IMR-90 (cell line): Measurements from ENCODE around the gene TMEM231. TPM values are rescaled to one million over a fixed set of nuclear protein-coding genes. Genes with fewer than 3 reads are reported as not detected.

Experiments used
- ATAC-seq: fragments of 200-7000 bp; cut with Tn5 transposase; 2 replicates; pipeline ENCODE4 v1.9.1; 2020; ENCODE audit warnings: low read depth, mild to moderate bottlenecking, moderate library complexity
- BruUV-seq: library from RNA; stranded (reverse); fragments of 400-500 nt; replicated peaks from 2 replicates; lab custom pipeline; 2021; lab: Mats Ljungman, UMichigan
- CTCF ChIA-PET: fragments of 300-600 bp; formaldehyde crosslinking; extraction: SDS; loops from one replicate; lab custom pipeline; 2021; ENCODE audit warnings: antibody characterized with exemption; lab: Yijun Ruan, JAX
- POLR2A ChIA-PET: fragments of 300-600 bp; sonication (Branson Sonifier 250); formaldehyde crosslinking; loops from one replicate; lab custom pipeline; 2022; ENCODE audit warnings: antibody characterized with exemption; ENCODE audit not compliant: unreplicated experiment; lab: Charles Lee
- DNase-seq: peaks from one replicate; pipeline ENCODE4 v3.0.0; 2013
- H2AFZ ChIP-seq: replicated peaks from 2 replicates; pipeline ENCODE3; 2013; ENCODE audit warnings: low read length, mild to moderate bottlenecking; ENCODE audit not compliant: poor library complexity
- H2AK5ac ChIP-seq: 2 replicates; pipeline ENCODE4 v1.6.1; 2013; ENCODE audit warnings: low read depth, low read length, inconsistent platforms
- H2AK9ac ChIP-seq: replicated peaks from 2 replicates; pipeline ENCODE3; 2013; ENCODE audit warnings: mild to moderate bottlenecking, low read depth, low read length, moderate library complexity; ENCODE audit not compliant: poor library complexity
- H2BK120ac ChIP-seq: 2 replicates; pipeline ENCODE4 v1.6.1; 2013; ENCODE audit warnings: low read depth, low read length, inconsistent platforms
- H2BK15ac ChIP-seq: 3 replicates; pipeline ENCODE4 v1.6.1; 2013; ENCODE audit warnings: low read depth, low read length, inconsistent platforms
- H2BK20ac ChIP-seq: 2 replicates; pipeline ENCODE4 v1.6.1; 2013; ENCODE audit warnings: low read depth, mild to moderate bottlenecking, inconsistent platforms, low read length, moderate library complexity
- H2BK5ac ChIP-seq: 2 replicates; pipeline ENCODE4 v1.6.1; 2013; ENCODE audit warnings: mild to moderate bottlenecking, low read depth, low read length, inconsistent platforms; ENCODE audit not compliant: poor library complexity, severe bottlenecking
- H3K14ac ChIP-seq: replicated peaks from 2 replicates; pipeline ENCODE4 v1.6.1; 2013; ENCODE audit warnings: low read depth, low read length, inconsistent platforms
- H3K18ac ChIP-seq: 2 replicates; pipeline ENCODE4 v1.6.1; 2013; ENCODE audit warnings: low read depth, low read length, control low read depth
- H3K23ac ChIP-seq: 2 replicates; pipeline ENCODE4 v1.6.1; 2013; ENCODE audit warnings: low read depth, low read length, inconsistent platforms
- H3K27ac ChIP-seq: 2 replicates; pipeline ENCODE4 v1.5.1; 2013; ENCODE audit warnings: mild to moderate bottlenecking, control low read depth, low read length; ENCODE audit not compliant: insufficient read depth
- H3K27me3 ChIP-seq: 2 replicates; pipeline ENCODE4 v1.6.1; 2013; ENCODE audit warnings: low read length; ENCODE audit not compliant: control insufficient read depth, insufficient read depth
- H3K36me3 ChIP-seq: 2 replicates; pipeline ENCODE4 v1.6.1; 2013; ENCODE audit warnings: low read length, mixed read lengths; ENCODE audit not compliant: control insufficient read depth, insufficient read depth
- H3K4ac ChIP-seq: 2 replicates; pipeline ENCODE4 v1.6.1; 2013; ENCODE audit warnings: low read depth, low read length, inconsistent platforms
- H3K4me1 ChIP-seq: 2 replicates; pipeline ENCODE4 v1.6.1; 2013; ENCODE audit warnings: low read length, mixed read lengths; ENCODE audit not compliant: control insufficient read depth, insufficient read depth
- H3K4me2 ChIP-seq: 2 replicates; pipeline ENCODE4 v1.6.1; 2013; ENCODE audit warnings: low read depth, mild to moderate bottlenecking, control low read depth, low read length, moderate library complexity
- H3K4me3 ChIP-seq: 2 replicates; pipeline ENCODE4 v1.5.1; 2013; ENCODE audit warnings: low read depth, mild to moderate bottlenecking, control low read depth, low read length, moderate library complexity; ENCODE audit not compliant: insufficient read depth
- H3K56ac ChIP-seq: 2 replicates; pipeline ENCODE4 v1.6.1; 2013; ENCODE audit warnings: low read length, inconsistent platforms; ENCODE audit not compliant: insufficient read depth; ENCODE audit errors: extremely low read depth
- H3K79me1 ChIP-seq, 2 experiments: 2 replicates each; pipeline ENCODE4 v1.6.1; 2013; ENCODE audit warnings: low read length in 2 of 2, inconsistent platforms in 1 of 2, low read depth in 1 of 2
- H3K9ac ChIP-seq: 2 replicates; pipeline ENCODE4 v1.6.1; 2013; ENCODE audit warnings: low read depth, low read length, control low read depth
- H3K9me1 ChIP-seq: 2 replicates; pipeline ENCODE4 v1.6.1; 2013; ENCODE audit warnings: low read length, inconsistent platforms; ENCODE audit not compliant: insufficient read depth
- H3K9me3 ChIP-seq: 2 replicates; pipeline ENCODE4 v1.6.1; 2013; ENCODE audit warnings: low read length; ENCODE audit not compliant: control insufficient read depth, insufficient read depth
- H4K20me1 ChIP-seq: 2 replicates; pipeline ENCODE4 v1.6.1; 2013; ENCODE audit warnings: low read length, inconsistent platforms; ENCODE audit not compliant: insufficient read depth
- H4K5ac ChIP-seq: 2 replicates; pipeline ENCODE4 v1.6.1; 2013; ENCODE audit warnings: mild to moderate bottlenecking, low read depth, low read length, control low read depth
- H4K8ac ChIP-seq, 2 experiments: 2 replicates each; pipeline ENCODE4 v1.6.1; 2013; ENCODE audit warnings: low read depth in 2 of 2, low read length in 2 of 2, control low read depth in 1 of 2, inconsistent platforms in 1 of 2
- H4K91ac ChIP-seq: 2 replicates; pipeline ENCODE4 v1.6.1; 2013; ENCODE audit warnings: low read depth, low read length, inconsistent platforms; ENCODE audit not compliant: insufficient read depth
- BHLHE40 ChIP-seq: fragments of 150-350 bp; IDR thresholded peaks from 2 replicates; pipeline ENCODE4 v1.6.1; 2016; ENCODE audit warnings: mild to moderate bottlenecking, low read depth, low read length
- CEBPB ChIP-seq: IDR thresholded peaks from 2 replicates; pipeline ENCODE4 v1.6.1; 2012; ENCODE audit warnings: low read depth, low read length, improper control_type of control experiment
- CHD1 ChIP-seq: IDR thresholded peaks from 2 replicates; pipeline ENCODE4 v1.6.1; 2012; ENCODE audit warnings: low read depth, low read length, improper control_type of control experiment
- FOS ChIP-seq: fragments of 150-350 bp; IDR thresholded peaks from 2 replicates; pipeline ENCODE4 v1.6.1; 2016; ENCODE audit warnings: low read depth, low read length
- MAFK ChIP-seq: IDR thresholded peaks from 2 replicates; pipeline ENCODE4 v1.6.1; 2012; ENCODE audit warnings: low read depth, low read length, improper control_type of control experiment
- MAZ ChIP-seq: IDR thresholded peaks from 2 replicates; pipeline ENCODE4 v1.6.1; 2012; ENCODE audit warnings: low read depth, mild to moderate bottlenecking, low read length, improper control_type of control experiment, moderate library complexity, borderline replicate concordance
- MXI1 ChIP-seq: IDR thresholded peaks from 2 replicates; pipeline ENCODE4 v1.6.1; 2012; ENCODE audit warnings: low read depth, mild to moderate bottlenecking, low read length, moderate library complexity, borderline replicate concordance
- NFE2L2 ChIP-seq: fragments of 150-350 bp; IDR thresholded peaks from 2 replicates; pipeline ENCODE4 v1.6.1; 2016; ENCODE audit warnings: low read depth, mild to moderate bottlenecking, low read length
- POLR2A ChIP-seq: IDR thresholded peaks from 2 replicates; pipeline ENCODE4 v1.6.1; 2012; ENCODE audit warnings: mild to moderate bottlenecking, low read depth, low read length
- RAD21 ChIP-seq: IDR thresholded peaks from 2 replicates; pipeline ENCODE4 v1.6.1; 2012; ENCODE audit warnings: low read length, improper control_type of control experiment
- RCOR1 ChIP-seq: IDR thresholded peaks from 2 replicates; pipeline ENCODE4 v1.6.1; 2012; ENCODE audit warnings: mild to moderate bottlenecking, low read length, improper control_type of control experiment; ENCODE audit not compliant: insufficient replicate concordance
- RFX5 ChIP-seq: IDR thresholded peaks from 2 replicates; pipeline ENCODE4 v1.8.0; 2012; ENCODE audit warnings: low read depth, mild to moderate bottlenecking, low read length, moderate library complexity
- SMC3 ChIP-seq: fragments of 150-350 bp; IDR thresholded peaks from 2 replicates; pipeline ENCODE4 v1.6.1; 2016; ENCODE audit warnings: low read depth, mild to moderate bottlenecking, antibody characterized with exemption, low read length, moderate library complexity
- WGBS, 2 experiments: methylation state at CpG; one replicate each; pipeline versions ENCODE4 v1.1.5 to v1.1.7; 2013; ENCODE audit warnings: missing lambda C conversion rate in 2 of 2; ENCODE audit not compliant: insufficient read length in 1 of 2; ENCODE audit errors: extremely low coverage in 2 of 2; 5-methylcytosine and 5-hydroxymethylcytosine counted together
- dilution Hi-C: fragments of 300-500 bp; cut with HindIII; formaldehyde crosslinking; loops from one replicate; pipeline ENCODE4 v1.14.3; 2018; ENCODE audit warnings: low sequenced_read_pairs; ENCODE audit not compliant: unreplicated experiment
- in situ Hi-C: fragments of 300-500 bp; cut with MboI; formaldehyde crosslinking; loops from 3 replicates; pipeline ENCODE4 v1.14.3; 2019; ENCODE audit warnings: low sequenced_read_pairs, inconsistent platforms, mixed read lengths
- intact Hi-C: fragments of 100-400 bp; cut with micrococcal nuclease; formaldehyde crosslinking; loops from 2 replicates; pipeline ENCODE4 v1.10.0; 2022
- polyA plus RNA-seq, 3 experiments: library from polyadenylated mRNA; depleted of rRNA; stranded (reverse); fragments of >200 nt; gene quantifications; 2 replicates each; pipeline ENCODE4 v1.2.3, GENCODE V29; 2012; ENCODE audit warnings: low replicate concordance in 1 of 3
- total RNA-seq: library from RNA; depleted of rRNA; stranded (reverse); fragments of >200 nt; gene quantifications from 2 replicates; pipeline ENCODE4 v1.2.3, GENCODE V29; 2012
- TF ChIP-seq, protein P1 (sequence below): conservative IDR thresholded peaks from 2 replicates; pipeline ENCODE4 v1.5.1; 2012; ENCODE audit warnings: mild to moderate bottlenecking, low read depth, low read length, improper control_type of control experiment
- TF ChIP-seq, protein P2 (sequence below): fragments of 150-350 bp; IDR thresholded peaks from 2 replicates; pipeline ENCODE4 v1.6.1; 2016; ENCODE audit warnings: low read depth, mild to moderate bottlenecking, low read length, moderate library complexity, borderline replicate concordance
- TF ChIP-seq, protein P3 (sequence below): fragments of 150-350 bp; IDR thresholded peaks from 2 replicates; pipeline ENCODE4 v1.6.1; 2017; ENCODE audit warnings: mild to moderate bottlenecking, antibody characterized with exemption, low read length, low read depth

Gene TMEM231
- total and polyA plus RNA-seq, 2 of the 4 experiments (the other 2 are of a cell fraction): 10.6 to 15.4 TPM

DNA sequence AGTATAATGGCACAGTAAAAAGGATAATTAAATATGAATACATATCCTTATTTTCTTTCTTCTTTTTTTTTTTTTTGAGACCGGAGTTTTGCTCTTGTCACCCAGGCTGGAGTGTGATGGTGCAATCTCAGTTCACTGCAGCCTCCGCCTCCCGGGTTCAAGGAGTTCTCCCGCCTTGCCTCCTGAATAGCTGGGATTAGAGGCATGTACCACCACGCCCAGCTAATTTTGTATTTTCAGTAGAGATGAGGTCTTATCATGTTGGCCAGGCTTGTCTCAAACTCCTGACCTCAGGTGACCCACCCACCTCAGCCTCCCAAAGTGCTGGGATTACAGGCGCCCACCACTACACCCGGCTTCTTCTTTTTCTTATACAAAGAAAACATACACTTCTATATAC, 22.2 kb upstream of the TMEM231 start:
- ATAC-seq (no peak), DNase-seq (no peak)
- H2BK120ac ChIP-seq: no peak overlapping the region
- ChIA-PET CTCF (no interaction called here), POLR2A (no interaction called here)
- H2AK9ac ChIP-seq: no peak overlapping the region
- no peak overlapping the region for H3K14ac ChIP-seq
- H3K9ac ChIP-seq: no peak overlapping the region
- 100% methylated on average over 2 of the region's 7 CpGs; no CpG with 5 or more reads in 1 of the 2 experiments for whole genome bisulfite sequencing, 2 experiments
- no peak overlapping the region for H3K56ac ChIP-seq
- no TSS peak for BruUV-seq
- no peaks in the 10 kb centered on the region for H4K20me1 ChIP-seq
- H2BK15ac ChIP-seq: no peak overlapping the region
- no peak overlapping the region for H3K4me3 ChIP-seq
- H4K5ac ChIP-seq: no peak overlapping the region
- in situ Hi-C loops (loop anchor here (25.0 kb wide), 1 partner anchor 366 kb away; the partner anchor contains the start of genes CTRB1 and CTRB2), dilution Hi-C loops (no loop called here), intact Hi-C loops (no loop called here)
- peaks cover 45% of the 10 kb centered on the region for H3K36me3 ChIP-seq
- H3K4ac ChIP-seq: no peak overlapping the region
- H3K27me3 ChIP-seq: no peaks in the 10 kb centered on the region
- H3K79me1 ChIP-seq: peaks cover 5 to 24% of the 10 kb centered on the region in 2 experiments; a peak in 3 of 4 replicates
- H3K4me1 ChIP-seq: no peaks in the 10 kb centered on the region
- peaks cover 7% of the 10 kb centered on the region; the same call in 1 of the 2 replicates for H3K9me1 ChIP-seq
- H4K8ac ChIP-seq: no peak overlapping the region
- no peak overlapping the region for H2BK20ac ChIP-seq
- no peak overlapping the region for H2AFZ ChIP-seq
- no peak overlapping the region for H3K18ac ChIP-seq
- no peak overlapping the region for H4K91ac ChIP-seq
- TF ChIP-seq MAFK: no peak
- TF ChIP-seq RAD21: no peak
- TF ChIP-seq, protein P1, sequence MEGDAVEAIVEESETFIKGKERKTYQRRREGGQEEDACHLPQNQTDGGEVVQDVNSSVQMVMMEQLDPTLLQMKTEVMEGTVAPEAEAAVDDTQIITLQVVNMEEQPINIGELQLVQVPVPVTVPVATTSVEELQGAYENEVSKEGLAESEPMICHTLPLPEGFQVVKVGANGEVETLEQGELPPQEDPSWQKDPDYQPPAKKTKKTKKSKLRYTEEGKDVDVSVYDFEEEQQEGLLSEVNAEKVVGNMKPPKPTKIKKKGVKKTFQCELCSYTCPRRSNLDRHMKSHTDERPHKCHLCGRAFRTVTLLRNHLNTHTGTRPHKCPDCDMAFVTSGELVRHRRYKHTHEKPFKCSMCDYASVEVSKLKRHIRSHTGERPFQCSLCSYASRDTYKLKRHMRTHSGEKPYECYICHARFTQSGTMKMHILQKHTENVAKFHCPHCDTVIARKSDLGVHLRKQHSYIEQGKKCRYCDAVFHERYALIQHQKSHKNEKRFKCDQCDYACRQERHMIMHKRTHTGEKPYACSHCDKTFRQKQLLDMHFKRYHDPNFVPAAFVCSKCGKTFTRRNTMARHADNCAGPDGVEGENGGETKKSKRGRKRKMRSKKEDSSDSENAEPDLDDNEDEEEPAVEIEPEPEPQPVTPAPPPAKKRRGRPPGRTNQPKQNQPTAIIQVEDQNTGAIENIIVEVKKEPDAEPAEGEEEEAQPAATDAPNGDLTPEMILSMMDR: no peak
- no peak for TF ChIP-seq RCOR1
- TF ChIP-seq CHD1: no peak
- no peak for TF ChIP-seq RFX5
- TF ChIP-seq FOS: no peak
- TF ChIP-seq BHLHE40: no peak
- TF ChIP-seq, protein P2, sequence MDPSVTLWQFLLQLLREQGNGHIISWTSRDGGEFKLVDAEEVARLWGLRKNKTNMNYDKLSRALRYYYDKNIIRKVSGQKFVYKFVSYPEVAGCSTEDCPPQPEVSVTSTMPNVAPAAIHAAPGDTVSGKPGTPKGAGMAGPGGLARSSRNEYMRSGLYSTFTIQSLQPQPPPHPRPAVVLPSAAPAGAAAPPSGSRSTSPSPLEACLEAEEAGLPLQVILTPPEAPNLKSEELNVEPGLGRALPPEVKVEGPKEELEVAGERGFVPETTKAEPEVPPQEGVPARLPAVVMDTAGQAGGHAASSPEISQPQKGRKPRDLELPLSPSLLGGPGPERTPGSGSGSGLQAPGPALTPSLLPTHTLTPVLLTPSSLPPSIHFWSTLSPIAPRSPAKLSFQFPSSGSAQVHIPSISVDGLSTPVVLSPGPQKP: no peak
- TF ChIP-seq NFE2L2: no peak
- no peak for TF ChIP-seq CEBPB
- no peak for TF ChIP-seq MAZ
- no peak for TF ChIP-seq SMC3
- TF ChIP-seq, protein P3, sequence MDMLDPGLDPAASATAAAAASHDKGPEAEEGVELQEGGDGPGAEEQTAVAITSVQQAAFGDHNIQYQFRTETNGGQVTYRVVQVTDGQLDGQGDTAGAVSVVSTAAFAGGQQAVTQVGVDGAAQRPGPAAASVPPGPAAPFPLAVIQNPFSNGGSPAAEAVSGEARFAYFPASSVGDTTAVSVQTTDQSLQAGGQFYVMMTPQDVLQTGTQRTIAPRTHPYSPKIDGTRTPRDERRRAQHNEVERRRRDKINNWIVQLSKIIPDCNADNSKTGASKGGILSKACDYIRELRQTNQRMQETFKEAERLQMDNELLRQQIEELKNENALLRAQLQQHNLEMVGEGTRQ: no peak
- TF ChIP-seq MXI1: no peak
- TF ChIP-seq POLR2A: no peak
- H3K4me2 ChIP-seq: no peak overlapping the region
- H3K9me3 ChIP-seq: no peaks in the 10 kb centered on the region
- no peak overlapping the region for H3K23ac ChIP-seq
- no peak overlapping the region for H3K27ac ChIP-seq
- H2AK5ac ChIP-seq: no peak overlapping the region
- H2BK5ac ChIP-seq: no peak overlapping the region
